Caco-2 (cell line): Measurements from ENCODE around the gene RABGAP1L. TPM values are rescaled to one million over a fixed set of nuclear protein-coding genes. Genes with fewer than 3 reads are reported as not detected.

Experiments
- BruUV-seq: library from RNA; stranded (reverse); fragments of 400-500 nt; replicated peaks from 2 replicates; lab custom pipeline; 2021; lab: Mats Ljungman, UMichigan
- CTCF ChIA-PET: fragments of 300-600 bp; sonication (Branson Sonifier 250); formaldehyde crosslinking; loops from one replicate; lab custom pipeline; 2022; ENCODE audit warnings: antibody characterized with exemption; lab: Charles Lee
- POLR2A ChIA-PET: fragments of 300-600 bp; sonication (Branson Sonifier 250); formaldehyde crosslinking; loops from one replicate; lab custom pipeline; 2022; ENCODE audit warnings: antibody characterized with exemption; lab: Charles Lee
- DNase-seq, 2 experiments: peaks; one replicate each; pipeline versions ENCODE4 v3.0.0 to v3.0.0-alpha.2; 2020 to 2022
- H3K27me3 ChIP-seq: replicated peaks from 2 replicates; pipeline ENCODE4 v1.6.0; 2011; ENCODE audit warnings: low read length; ENCODE audit not compliant: control insufficient read depth, insufficient read depth
- H3K36me3 ChIP-seq: 2 replicates; pipeline ENCODE4 v1.5.1; 2011; ENCODE audit warnings: low read length; ENCODE audit not compliant: control insufficient read depth, insufficient read depth
- H3K4me1 ChIP-seq: fragments of 250-450 bp; sonication (Bioruptor Pico); 2 replicates; pipeline ENCODE4 v1.5.1; 2020; ENCODE audit warnings: mild to moderate bottlenecking
- H3K4me3 ChIP-seq: 2 replicates; pipeline ENCODE4 v1.5.1; 2011; ENCODE audit warnings: low read depth, mild to moderate bottlenecking, control low read depth, low read length
- H3K9me3 ChIP-seq: fragments of 250-450 bp; sonication (Bioruptor Pico); 2 replicates; pipeline ENCODE4 v1.5.1; 2020; ENCODE audit warnings: mild to moderate bottlenecking, moderate library complexity
- H3K27ac Mint-ChIP-seq: one replicate; pipeline ENCODE4 v1.8.0; 2022; ENCODE audit warnings: mixed read lengths; ENCODE audit not compliant: unreplicated experiment
- H3K27me3 Mint-ChIP-seq: one replicate; pipeline ENCODE4 v1.8.0; 2022; ENCODE audit warnings: mixed read lengths; ENCODE audit not compliant: insufficient read depth, unreplicated experiment
- H3K36me3 Mint-ChIP-seq: one replicate; pipeline ENCODE4 v1.8.0; 2022; ENCODE audit warnings: mild to moderate bottlenecking, mixed read lengths; ENCODE audit not compliant: insufficient read depth, unreplicated experiment
- H3K4me1 Mint-ChIP-seq: one replicate; pipeline ENCODE4 v1.8.0; 2022; ENCODE audit warnings: low read depth, mixed read lengths; ENCODE audit not compliant: unreplicated experiment
- H3K4me3 Mint-ChIP-seq: one replicate; pipeline ENCODE4 v1.8.0; 2022; ENCODE audit warnings: mild to moderate bottlenecking, moderate library complexity, mixed read lengths; ENCODE audit not compliant: unreplicated experiment
- H3K9me3 Mint-ChIP-seq: one replicate; pipeline ENCODE4 v1.8.0; 2022; ENCODE audit warnings: mixed read lengths; ENCODE audit not compliant: unreplicated experiment
- CTCF ChIP-seq, 2 experiments: fragments of 200-600 bp in 1 of 2; IDR thresholded peaks; 1 replicate in 1 of 2; 2 replicates in 1 of 2; pipeline versions ENCODE4 v1.5.1 to v1.8.0; 2011 to 2022; ENCODE audit warnings: antibody characterized with exemption in 1 of 2, control low read depth in 1 of 2, inconsistent platforms in 1 of 2, low read depth in 1 of 2, low read length in 1 of 2, mild to moderate bottlenecking in 1 of 2, moderate library complexity in 1 of 2; ENCODE audit not compliant: insufficient read depth in 1 of 2, severe bottlenecking in 1 of 2, unreplicated experiment in 1 of 2
- intact Hi-C: fragments of 100-400 bp; cut with micrococcal nuclease; formaldehyde crosslinking; loops from one replicate; pipeline ENCODE4 v1.10.0; 2022; ENCODE audit not compliant: unreplicated experiment
- total RNA-seq: library from RNA; stranded (reverse); gene quantifications from 2 replicates; pipeline ENCODE4 v1.2.3, GENCODE V29; 2022

Gene RABGAP1L
- total RNA-seq, 1 experiment from 2014 or later = 20.3 TPM

- Histone ChIP-seq H3K4me3 (no peak overlapping the region), H3K36me3 (no peaks in the 10 kb centered on the region), H3K27me3 (no peaks in the 10 kb centered on the region), H3K4me1 (no peaks in the 10 kb centered on the region), H3K9me3 (no peaks in the 10 kb centered on the region)
- intact Hi-C loops = no loop called here
- Mint-ChIP-seq H3K27ac (no peak overlapping the region), H3K4me1 (no peaks in the 10 kb centered on the region), H3K36me3 (no peaks in the 10 kb centered on the region), H3K4me3 (no peak overlapping the region), H3K9me3 (no peaks in the 10 kb centered on the region), H3K27me3 (no peaks in the 10 kb centered on the region)
- BruUV-seq = no TSS peak
- ChIA-PET POLR2A (no interaction called here), CTCF (no interaction called here)
- no peak for TF ChIP-seq CTCF (IDR thresholded peaks at IDR 0.05; ENCODE audit: insufficient read depth in 1 of 2, low read depth in 1 of 2, low read length in 1 of 2, severe bottlenecking in 1 of 2, unreplicated experiment in 1 of 2)
- DNase-seq = no peak
Measured at GRCh38 chr1:174397261-174397660, 237.9 kb downstream of the RABGAP1L start.

- Histone ChIP-seq H3K27me3 (no peaks in the 10 kb centered on the region), H3K9me3 (no peaks in the 10 kb centered on the region), H3K4me3 (no peak overlapping the region), H3K36me3 (no peaks in the 10 kb centered on the region), H3K4me1 (no peaks in the 10 kb centered on the region)
- Mint-ChIP-seq H3K4me3 (no peak overlapping the region), H3K4me1 (no peaks in the 10 kb centered on the region), H3K27ac (no peak overlapping the region), H3K36me3 (no peaks in the 10 kb centered on the region), H3K9me3 (no peaks in the 10 kb centered on the region), H3K27me3 (no peaks in the 10 kb centered on the region)
- ChIA-PET CTCF (no interaction called here), POLR2A (no interaction called here)
- intact Hi-C loops = no loop called here
- no peak for DNase-seq
- no peak for TF ChIP-seq CTCF (IDR thresholded peaks at IDR 0.05; ENCODE audit: insufficient read depth in 1 of 2, low read depth in 1 of 2, low read length in 1 of 2, severe bottlenecking in 1 of 2, unreplicated experiment in 1 of 2)
- no TSS peak for BruUV-seq
Measured at GRCh38 chr1:174398246-174398645, 238.9 kb downstream of the RABGAP1L start.

- H3K36me3 Mint-ChIP-seq = no peaks in the 10 kb centered on the region
- H3K4me1 ChIP-seq = no peaks in the 10 kb centered on the region
- H3K9me3 Mint-ChIP-seq = no peaks in the 10 kb centered on the region
- no peak for DNase-seq
- no peak overlapping the region for H3K4me3 ChIP-seq
- ChIA-PET CTCF (no interaction called here), POLR2A (no interaction called here)
- H3K27me3 Mint-ChIP-seq = no peaks in the 10 kb centered on the region
- TF ChIP-seq CTCF (IDR thresholded peaks at IDR 0.05; ENCODE audit: insufficient read depth in 1 of 2, low read depth in 1 of 2, low read length in 1 of 2, severe bottlenecking in 1 of 2, unreplicated experiment in 1 of 2) = no peak
- no peak overlapping the region for H3K4me3 Mint-ChIP-seq
- H3K27me3 ChIP-seq = no peaks in the 10 kb centered on the region
- H3K36me3 ChIP-seq = no peaks in the 10 kb centered on the region
- H3K27ac Mint-ChIP-seq = no peak overlapping the region
- no peaks in the 10 kb centered on the region for H3K4me1 Mint-ChIP-seq
- intact Hi-C loops = no loop called here
- BruUV-seq = no TSS peak
- no peaks in the 10 kb centered on the region for H3K9me3 ChIP-seq
Measured at GRCh38 chr1:174399211-174399610, 239.9 kb downstream of the RABGAP1L start.
